Stomach smooth muscle (tissue), 2 donors: ENCODE results near the gene USH2A.

Experiments
- H3K27ac ChIP-seq: one replicate; pipeline ENCODE4 v1.7.0; 2013; ENCODE audit warnings: mild to moderate bottlenecking, low read length, inconsistent platforms
- H3K27me3 ChIP-seq, 2 donors: one replicate each; pipeline ENCODE4 v1.7.0; 2013; ENCODE audit warnings: low read length in 2 of 2; ENCODE audit not compliant: insufficient read depth in 2 of 2, control insufficient read depth in 1 of 2
- H3K36me3 ChIP-seq, 2 donors: one replicate each; pipeline ENCODE4 v1.7.0; 2013; ENCODE audit warnings: low read length in 2 of 2; ENCODE audit not compliant: control insufficient read depth in 2 of 2, insufficient read depth in 2 of 2
- H3K4me1 ChIP-seq: one replicate; pipeline ENCODE4 v1.7.0; 2013; ENCODE audit warnings: low read length; ENCODE audit not compliant: control insufficient read depth, insufficient read depth
- H3K4me3 ChIP-seq, 2 donors: one replicate each; pipeline ENCODE4 v1.7.0; 2013; ENCODE audit warnings: low read length in 2 of 2
- H3K9ac ChIP-seq, 2 donors: one replicate each; pipeline ENCODE4 v1.7.0; 2013; ENCODE audit warnings: low read length in 2 of 2, mild to moderate bottlenecking in 1 of 2
- H3K9me3 ChIP-seq, 2 donors: one replicate each; pipeline ENCODE4 v1.7.0; 2013; ENCODE audit warnings: low read length in 2 of 2; ENCODE audit not compliant: control insufficient read depth in 2 of 2
- donor health status: healthy.
- donor health status: Pancreatic carcinoma.

USH2A gene

GRCh38 chr1:216246577-216247203 lies 176.6 kb downstream of the USH2A start:
- Histone ChIP-seq H3K9ac (no peak overlapping the region), H3K27me3 (no peaks in the 10 kb centered on the region), H3K27ac (no peak overlapping the region), H3K4me3 (no peak overlapping the region), H3K36me3 (no peaks in the 10 kb centered on the region), H3K9me3 (no peaks in the 10 kb centered on the region), H3K4me1 (no peaks in the 10 kb centered on the region)

GRCh38 chr1:216238844-216239243 lies 184.4 kb downstream of the USH2A start:
- Histone ChIP-seq H3K36me3 (no peaks in the 10 kb centered on the region), H3K9ac (no peak overlapping the region), H3K27ac (no peak overlapping the region), H3K4me1 (no peaks in the 10 kb centered on the region), H3K4me3 (no peak overlapping the region), H3K27me3 (no peaks in the 10 kb centered on the region), H3K9me3 (no peaks in the 10 kb centered on the region)

- Histone ChIP-seq H3K27ac (no peak overlapping the region), H3K27me3 (no peaks in the 10 kb centered on the region), H3K4me1 (no peaks in the 10 kb centered on the region), H3K4me3 (no peak overlapping the region), H3K9me3 (no peaks in the 10 kb centered on the region), H3K9ac (no peak overlapping the region), H3K36me3 (no peaks in the 10 kb centered on the region)
These were observed 185.2 kb downstream of the USH2A start for GRCh38 chr1:216237927-216238542.

GRCh38 chr1:216224233-216224632 lies 199.0 kb downstream of the USH2A start:
- Histone ChIP-seq H3K36me3 (no peaks in the 10 kb centered on the region), H3K4me3 (no peak overlapping the region), H3K4me1 (no peaks in the 10 kb centered on the region), H3K9me3 (no peaks in the 10 kb centered on the region), H3K27ac (no peak overlapping the region), H3K27me3 (no peaks in the 10 kb centered on the region), H3K9ac (no peak overlapping the region)

- no peak overlapping the region for H3K9ac ChIP-seq
- H3K36me3 ChIP-seq, result no peaks in the 10 kb centered on the region
- H3K4me3 ChIP-seq, result no peak overlapping the region
- H3K9me3 ChIP-seq, result no peaks in the 10 kb centered on the region
- H3K27ac ChIP-seq, result no peak overlapping the region
- no peaks in the 10 kb centered on the region for H3K27me3 ChIP-seq
- no peaks in the 10 kb centered on the region for H3K4me1 ChIP-seq
These were observed 199.8 kb downstream of the USH2A start for GRCh38 chr1:216223486-216223885.

GRCh38 chr1:216222288-216222687 lies 201.0 kb downstream of the USH2A start:
- Histone ChIP-seq H3K36me3 (no peaks in the 10 kb centered on the region), H3K4me1 (no peaks in the 10 kb centered on the region), H3K27ac (no peak overlapping the region), H3K9ac (no peak overlapping the region), H3K4me3 (no peak overlapping the region), H3K9me3 (no peaks in the 10 kb centered on the region), H3K27me3 (no peaks in the 10 kb centered on the region)

- no peaks in the 10 kb centered on the region for H3K27me3 ChIP-seq
- peak overlapping the region; percentile 66 to 81 for H3K4me3 ChIP-seq
- H3K9me3 ChIP-seq, result no peaks in the 10 kb centered on the region
- peak overlapping the region; percentile 46 to 80 for H3K9ac ChIP-seq
- H3K27ac ChIP-seq, result no peak overlapping the region
- H3K36me3 ChIP-seq, result no peaks in the 10 kb centered on the region
- no peaks in the 10 kb centered on the region for H3K4me1 ChIP-seq
These were observed 202.0 kb downstream of the USH2A start for GRCh38 chr1:216221260-216221700.

- Histone ChIP-seq H3K9me3 (no peaks in the 10 kb centered on the region), H3K27me3 (no peaks in the 10 kb centered on the region), H3K4me3 (no peak overlapping the region), H3K4me1 (no peaks in the 10 kb centered on the region), H3K27ac (no peak overlapping the region), H3K9ac (no peak overlapping the region), H3K36me3 (no peaks in the 10 kb centered on the region)
These were observed 206.9 kb downstream of the USH2A start for GRCh38 chr1:216216305-216216704.

GRCh38 chr1:216215169-216215568 lies 208.1 kb downstream of the USH2A start:
- Histone ChIP-seq H3K4me1 (no peaks in the 10 kb centered on the region), H3K36me3 (no peaks in the 10 kb centered on the region), H3K27me3 (no peaks in the 10 kb centered on the region), H3K9ac (no peak overlapping the region), H3K27ac (no peak overlapping the region), H3K4me3 (no peak overlapping the region), H3K9me3 (no peaks in the 10 kb centered on the region)

- no peaks in the 10 kb centered on the region for H3K4me1 ChIP-seq
- H3K9me3 ChIP-seq, result no peaks in the 10 kb centered on the region
- H3K27me3 ChIP-seq, result no peaks in the 10 kb centered on the region
- H3K4me3 ChIP-seq, result no peak overlapping the region
- no peak overlapping the region for H3K27ac ChIP-seq
- no peaks in the 10 kb centered on the region for H3K36me3 ChIP-seq
- H3K9ac ChIP-seq, result no peak overlapping the region
These were observed 210.4 kb downstream of the USH2A start for GRCh38 chr1:216212826-216213225.

GRCh38 chr1:216210081-216210480 lies 213.2 kb downstream of the USH2A start:
- Histone ChIP-seq H3K27ac (no peak overlapping the region), H3K4me1 (no peaks in the 10 kb centered on the region), H3K27me3 (no peaks in the 10 kb centered on the region), H3K9ac (no peak overlapping the region), H3K36me3 (no peaks in the 10 kb centered on the region), H3K4me3 (no peak overlapping the region), H3K9me3 (no peaks in the 10 kb centered on the region)
